Rectal smooth muscle tissue (tissue), 1 donor: Measurements from ENCODE around the gene MISP.

ENCODE experiments used
- H3K27ac ChIP-seq: one replicate; pipeline ENCODE4 v1.7.0; 2013; ENCODE audit warnings: low read depth, low read length, inconsistent platforms
- H3K27me3 ChIP-seq: one replicate; pipeline ENCODE4 v1.7.0; 2013; ENCODE audit warnings: low read length; ENCODE audit not compliant: control insufficient read depth, insufficient read depth
- H3K36me3 ChIP-seq: one replicate; pipeline ENCODE4 v1.7.0; 2013; ENCODE audit warnings: low read length; ENCODE audit not compliant: control insufficient read depth, insufficient read depth
- H3K4me1 ChIP-seq: one replicate; pipeline ENCODE4 v1.7.0; 2013; ENCODE audit warnings: low read length; ENCODE audit not compliant: control insufficient read depth, insufficient read depth
- H3K4me3 ChIP-seq: one replicate; pipeline ENCODE4 v1.7.0; 2013; ENCODE audit warnings: low read length
- H3K9ac ChIP-seq: one replicate; pipeline ENCODE4 v1.7.0; 2013; ENCODE audit warnings: low read length

Gene MISP

GRCh38 chr19:791567-792305, 40.8 kb downstream of the MISP start:
- Histone ChIP-seq H3K27ac (no peak overlapping the region), H3K4me3 (no peak overlapping the region), H3K27me3 (no peaks in the 10 kb centered on the region), H3K9ac (no peak overlapping the region), H3K4me1 (no peaks in the 10 kb centered on the region), H3K36me3 (no peaks in the 10 kb centered on the region)

GRCh38 chr19:792306-792885, 41.5 kb downstream of the MISP start:
- H3K36me3 ChIP-seq = no peaks in the 10 kb centered on the region
- H3K9ac ChIP-seq = no peak overlapping the region
- H3K4me1 ChIP-seq = no peaks in the 10 kb centered on the region
- no peak overlapping the region for H3K27ac ChIP-seq
- no peaks in the 10 kb centered on the region for H3K27me3 ChIP-seq
- H3K4me3 ChIP-seq = no peak overlapping the region

GRCh38 chr19:793806-794205, 42.9 kb downstream of the MISP start:
- H3K27ac ChIP-seq = no peak overlapping the region
- no peak overlapping the region for H3K4me3 ChIP-seq
- no peaks in the 10 kb centered on the region for H3K36me3 ChIP-seq
- H3K4me1 ChIP-seq = peaks cover 4% of the 10 kb centered on the region
- no peaks in the 10 kb centered on the region for H3K27me3 ChIP-seq
- H3K9ac ChIP-seq = no peak overlapping the region

GRCh38 chr19:795073-795611, 44.2 kb downstream of the MISP start:
- H3K4me3 ChIP-seq = no peak overlapping the region
- H3K27me3 ChIP-seq = no peaks in the 10 kb centered on the region
- H3K27ac ChIP-seq = no peak overlapping the region
- no peak overlapping the region for H3K9ac ChIP-seq
- peaks cover under 1% of the 10 kb centered on the region for H3K36me3 ChIP-seq
- peaks cover 16% of the 10 kb centered on the region for H3K4me1 ChIP-seq

- H3K4me1 ChIP-seq = peaks cover 24% of the 10 kb centered on the region
- H3K4me3 ChIP-seq = peak overlapping the region; percentile 87
- H3K9ac ChIP-seq = no peak overlapping the region
- no peaks in the 10 kb centered on the region for H3K27me3 ChIP-seq
- H3K36me3 ChIP-seq = peaks cover 4% of the 10 kb centered on the region
- H3K27ac ChIP-seq = no peak overlapping the region
Observed at GRCh38 chr19:795691-796581, 45.0 kb downstream of the MISP start.

- Histone ChIP-seq H3K27ac (peak within 1 kb of the TSS; percentile 90), H3K4me1 (peaks cover 34% of the 10 kb centered on the region), H3K36me3 (peaks cover 4% of the 10 kb centered on the region), H3K4me3 (peak within 1 kb of the TSS; percentile 87), H3K27me3 (no peaks in the 10 kb centered on the region), H3K9ac (peak within 1 kb of the TSS; percentile 49)
Observed at GRCh38 chr19:796692-797527, 46.0 kb downstream of the MISP start, which contains the start of gene PTBP1. Gene PTBP1 (plus strand): TSS chr19:797452. CDS start chr19:797498, 46 bp downstream.

GRCh38 chr19:797528-798414, 46.9 kb downstream of the MISP start:
- H3K4me3 ChIP-seq = peak overlapping the region; percentile 87
- peak overlapping the region; percentile 49 for H3K9ac ChIP-seq
- peak overlapping the region; percentile 90 for H3K27ac ChIP-seq
- peaks cover 39% of the 10 kb centered on the region for H3K4me1 ChIP-seq
- no peaks in the 10 kb centered on the region for H3K27me3 ChIP-seq
- H3K36me3 ChIP-seq = peaks cover 4% of the 10 kb centered on the region

- Histone ChIP-seq H3K4me3 (peak overlapping the region; percentile 87), H3K36me3 (peaks cover 4% of the 10 kb centered on the region), H3K4me1 (peaks cover 42% of the 10 kb centered on the region), H3K27me3 (no peaks in the 10 kb centered on the region), H3K9ac (peak overlapping the region; percentile 49), H3K27ac (peak overlapping the region; percentile 77)
Observed at GRCh38 chr19:798415-799075, 47.6 kb downstream of the MISP start.

- peaks cover 11% of the 10 kb centered on the region for H3K36me3 ChIP-seq
- H3K4me1 ChIP-seq = peaks cover 42% of the 10 kb centered on the region
- H3K27me3 ChIP-seq = no peaks in the 10 kb centered on the region
- H3K27ac ChIP-seq = peak overlapping the region; percentile 77
- H3K9ac ChIP-seq = peak overlapping the region; percentile 27
- peak overlapping the region; percentile 87 for H3K4me3 ChIP-seq
Observed at GRCh38 chr19:799076-799881, 48.4 kb downstream of the MISP start.

- H3K4me1 ChIP-seq = peaks cover 42% of the 10 kb centered on the region
- H3K36me3 ChIP-seq = peaks cover 23% of the 10 kb centered on the region
- peak overlapping the region; percentile 47 for H3K27ac ChIP-seq
- peak overlapping the region; percentile 71 for H3K9ac ChIP-seq
- peak overlapping the region; percentile 56 for H3K4me3 ChIP-seq
- no peaks in the 10 kb centered on the region for H3K27me3 ChIP-seq
Observed at GRCh38 chr19:800360-801029, 49.6 kb downstream of the MISP start.
